Prostate gland (tissue), 2 donors: ENCODE results near the gene RELL1.

Source experiments
- CTCF ChIP-seq, 4 experiments: fragments of 200-600 bp in 2 of 4; fragments of 450-650 bp in 2 of 4; sonication (generic) in 2 of 4; IDR thresholded peaks; 1 replicate in 3 of 4; 2 replicates in 1 of 4; pipeline ENCODE4 v1.5.1; 2016 to 2019; ENCODE audit warnings: antibody characterized with exemption in 4 of 4, mild to moderate bottlenecking in 2 of 4, moderate library complexity in 2 of 4
- POLR2A ChIP-seq: fragments of 450-650 bp; IDR thresholded peaks from one replicate; pipeline ENCODE4 v1.6.1; 2016; ENCODE audit warnings: antibody characterized with exemption, mild to moderate bottlenecking
- POLR2AphosphoS5 ChIP-seq: sonication (generic); formaldehyde crosslinking; IDR thresholded peaks from one replicate; pipeline ENCODE4 v1.6.1; 2017; ENCODE audit warnings: antibody characterized with exemption

- no peak for TF ChIP-seq CTCF (IDR thresholded peaks at IDR 0.05)
- no peak for TF ChIP-seq POLR2A
- TF ChIP-seq POLR2AphosphoS5 = no peak
Observed at GRCh38 chr4:37595875-37596680, 90.1 kb downstream of the RELL1 start.
